ENCODE data around the gene CCDC30. TPM values are rescaled to one million over a fixed set of nuclear protein-coding genes. Genes with fewer than 3 reads are reported as not detected.

The CCDC30 gene
- total RNA-seq, 4 donors from 2014 or later = 0.64 to 5.0 (median 2.0) TPM

DNA sequence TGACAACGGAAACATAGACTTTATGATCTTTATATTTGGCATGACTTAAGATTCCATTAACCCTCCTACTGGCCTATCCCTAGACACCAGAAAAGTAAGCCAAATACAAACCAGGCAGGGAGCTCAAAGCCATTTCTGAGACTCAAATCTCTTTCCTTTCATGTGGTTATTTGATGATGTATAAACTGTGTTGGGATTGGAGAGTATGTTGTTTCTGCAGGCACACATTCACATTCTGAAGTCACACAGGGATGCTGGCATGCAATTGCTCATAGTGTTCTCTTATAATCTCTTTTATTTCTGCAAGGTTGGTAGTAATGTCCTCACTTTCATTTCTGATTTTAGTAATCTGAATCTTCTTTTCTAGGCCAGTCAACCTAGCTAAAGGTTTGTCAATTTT, 13.0 kb upstream of the CCDC30 start:
- no peaks in the 10 kb centered on the region for H3K4me1 ChIP-seq
- TF ChIP-seq, protein P1, sequence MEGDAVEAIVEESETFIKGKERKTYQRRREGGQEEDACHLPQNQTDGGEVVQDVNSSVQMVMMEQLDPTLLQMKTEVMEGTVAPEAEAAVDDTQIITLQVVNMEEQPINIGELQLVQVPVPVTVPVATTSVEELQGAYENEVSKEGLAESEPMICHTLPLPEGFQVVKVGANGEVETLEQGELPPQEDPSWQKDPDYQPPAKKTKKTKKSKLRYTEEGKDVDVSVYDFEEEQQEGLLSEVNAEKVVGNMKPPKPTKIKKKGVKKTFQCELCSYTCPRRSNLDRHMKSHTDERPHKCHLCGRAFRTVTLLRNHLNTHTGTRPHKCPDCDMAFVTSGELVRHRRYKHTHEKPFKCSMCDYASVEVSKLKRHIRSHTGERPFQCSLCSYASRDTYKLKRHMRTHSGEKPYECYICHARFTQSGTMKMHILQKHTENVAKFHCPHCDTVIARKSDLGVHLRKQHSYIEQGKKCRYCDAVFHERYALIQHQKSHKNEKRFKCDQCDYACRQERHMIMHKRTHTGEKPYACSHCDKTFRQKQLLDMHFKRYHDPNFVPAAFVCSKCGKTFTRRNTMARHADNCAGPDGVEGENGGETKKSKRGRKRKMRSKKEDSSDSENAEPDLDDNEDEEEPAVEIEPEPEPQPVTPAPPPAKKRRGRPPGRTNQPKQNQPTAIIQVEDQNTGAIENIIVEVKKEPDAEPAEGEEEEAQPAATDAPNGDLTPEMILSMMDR (IDR thresholded peaks at IDR 0.05) = no peak
- TF ChIP-seq POLR2A (IDR thresholded peaks at IDR 0.05) (no peak), POLR2AphosphoS5 (IDR thresholded peaks at IDR 0.05) (no peak), EP300 (IDR thresholded peaks at IDR 0.05) (no peak)
- DNase-seq (ENCODE audit: low spot score in 2 of 2) = no peak
- no peaks in the 10 kb centered on the region for H3K9me3 ChIP-seq
- WGBS = 50% methylated on average over 1 of the region's 1 CpG
- no peaks in the 10 kb centered on the region for H3K27me3 ChIP-seq
- no peak overlapping the region for H3K27ac ChIP-seq
- no peak overlapping the region for H3K4me3 ChIP-seq
- H3K36me3 ChIP-seq = no peaks in the 10 kb centered on the region

DNA sequence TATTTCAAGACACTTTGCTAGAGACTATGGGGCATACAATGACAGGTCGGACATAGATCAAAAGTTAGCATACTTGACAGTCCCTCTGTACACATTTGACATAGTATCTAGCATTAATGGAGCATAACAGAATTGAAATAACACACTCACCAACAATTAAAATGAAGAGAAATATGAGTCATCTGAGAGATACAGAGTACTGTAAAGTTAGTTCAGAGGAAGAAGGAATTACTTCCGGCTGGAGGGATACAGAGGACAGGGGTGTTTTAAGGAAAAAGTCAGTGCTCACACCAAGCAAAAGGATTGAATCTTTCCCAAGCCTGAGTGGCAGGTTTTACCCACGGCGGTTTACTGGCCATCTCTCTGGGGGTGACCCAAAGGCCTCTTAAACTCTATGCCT, 9.7 kb upstream of the CCDC30 start:
- TF ChIP-seq POLR2A (IDR thresholded peaks at IDR 0.05) (no peak), EP300 (IDR thresholded peaks at IDR 0.05) (no peak), POLR2AphosphoS5 (IDR thresholded peaks at IDR 0.05) (no peak)
- TF ChIP-seq, protein P1 (IDR thresholded peaks at IDR 0.05) = no peak
- H3K27me3 ChIP-seq = no peaks in the 10 kb centered on the region
- no peak overlapping the region for H3K27ac ChIP-seq
- no peak overlapping the region for H3K4me3 ChIP-seq
- WGBS = 80% methylated on average over 4 of the region's 4 CpGs
- no peaks in the 10 kb centered on the region for H3K36me3 ChIP-seq
- H3K9me3 ChIP-seq = no peaks in the 10 kb centered on the region
- DNase-seq (ENCODE audit: low spot score in 2 of 2) = no peak
- peaks cover 24% of the 10 kb centered on the region for H3K4me1 ChIP-seq

DNA sequence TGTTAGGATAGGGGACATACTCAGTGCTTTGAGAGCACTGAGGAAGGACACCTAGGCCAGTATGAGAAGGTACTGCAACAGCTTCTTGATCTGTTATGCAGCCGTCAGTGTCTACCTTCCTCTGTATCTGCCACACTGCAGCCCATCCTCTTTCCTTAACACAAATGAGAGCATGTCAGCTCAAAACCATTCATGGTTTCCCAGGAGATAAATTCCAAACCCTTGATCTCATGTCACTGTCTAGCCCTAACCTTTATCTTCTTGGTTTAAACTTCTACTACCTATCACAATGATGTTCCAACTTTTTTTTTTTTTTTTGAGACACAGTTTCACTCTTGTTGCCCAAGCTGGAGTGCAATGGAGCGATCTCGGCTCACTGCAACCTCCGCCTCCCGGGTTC, 8.7 kb upstream of the CCDC30 start:
- DNase-seq (ENCODE audit: low spot score in 2 of 2) = no peak
- Histone ChIP-seq H3K9me3 (no peaks in the 10 kb centered on the region), H3K4me3 (no peak overlapping the region), H3K4me1 (peaks cover 26% of the 10 kb centered on the region), H3K27ac (no peak overlapping the region), H3K27me3 (no peaks in the 10 kb centered on the region), H3K36me3 (peaks cover 8% of the 10 kb centered on the region)
- TF ChIP-seq, protein P1 (IDR thresholded peaks at IDR 0.05) = no peak
- no peak for TF ChIP-seq POLR2AphosphoS5 (IDR thresholded peaks at IDR 0.05)
- no peak for TF ChIP-seq POLR2A (IDR thresholded peaks at IDR 0.05)
- no peak for TF ChIP-seq EP300 (IDR thresholded peaks at IDR 0.05)
- WGBS = 95% methylated on average over 5 of the region's 5 CpGs

DNA sequence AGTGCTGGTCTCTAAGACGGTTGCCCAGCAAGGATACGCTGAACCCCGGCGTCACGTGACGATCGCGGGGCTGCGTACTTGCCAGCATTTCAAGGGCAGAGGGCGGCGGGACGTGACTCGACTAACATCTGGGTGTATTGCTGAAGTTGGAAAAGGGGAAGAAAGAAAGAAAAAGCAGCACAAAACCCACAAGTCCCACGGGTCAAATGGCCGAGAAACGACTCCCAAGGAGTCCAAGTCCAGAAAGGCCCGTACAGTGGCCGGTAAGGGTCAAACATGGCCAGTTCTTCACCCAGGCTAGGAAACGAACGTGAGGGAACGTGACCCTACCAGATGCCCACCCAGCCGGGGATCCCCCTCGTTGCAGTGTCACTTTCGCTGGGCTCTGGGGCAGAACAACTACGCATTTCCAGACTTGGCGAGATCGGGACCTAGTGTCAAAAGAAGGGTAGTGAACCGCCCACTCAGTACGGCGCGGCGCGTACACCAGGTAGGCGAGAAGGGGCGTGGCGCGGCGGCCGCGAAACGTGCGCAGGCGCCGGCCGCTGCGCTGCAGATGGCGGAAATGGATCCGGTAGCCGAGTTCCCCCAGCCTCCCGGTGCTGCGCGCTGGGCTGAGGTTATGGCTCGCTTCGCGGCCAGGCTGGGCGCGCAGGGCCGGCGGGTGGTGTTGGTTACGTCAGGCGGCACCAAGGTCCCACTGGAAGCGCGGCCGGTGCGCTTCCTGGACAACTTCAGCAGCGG, 6.9 kb upstream of the CCDC30 start, which contains the start of the genes PPCS and ZMYND12:
PPCS (plus strand) TSS at position 534 of the 744 bp plus-strand sequence; CDS start at position 557, 23 bp downstream.
ZMYND12 (minus strand) TSS at position 13 of the 744 bp plus-strand sequence. CDS start 25 bp downstream, outside the sequence.
- no peak for TF ChIP-seq EP300 (IDR thresholded peaks at IDR 0.05)
- TF ChIP-seq POLR2A (IDR thresholded peaks at IDR 0.05) = peak in 1 of 2 donors; percentile 79
- TF ChIP-seq, protein P1 (IDR thresholded peaks at IDR 0.05) = peak; percentile 13 to 19
- peak; percentile 29 to 83 (median 73) for TF ChIP-seq POLR2AphosphoS5 (IDR thresholded peaks at IDR 0.05)
- DNase-seq (ENCODE audit: low spot score in 2 of 2) = peak; percentile 91 to 93
- Histone ChIP-seq H3K4me1 (peaks cover 26% of the 10 kb centered on the region), H3K27me3 (no peaks in the 10 kb centered on the region), H3K36me3 (peaks cover 24% of the 10 kb centered on the region), H3K4me3 (peak within 1 kb of the TSS; percentile 90), H3K27ac (peak within 1 kb of the TSS; percentile 94), H3K9me3 (no peaks in the 10 kb centered on the region)
- under 1% methylated on average over 63 of the region's 66 CpGs for WGBS

DNA sequence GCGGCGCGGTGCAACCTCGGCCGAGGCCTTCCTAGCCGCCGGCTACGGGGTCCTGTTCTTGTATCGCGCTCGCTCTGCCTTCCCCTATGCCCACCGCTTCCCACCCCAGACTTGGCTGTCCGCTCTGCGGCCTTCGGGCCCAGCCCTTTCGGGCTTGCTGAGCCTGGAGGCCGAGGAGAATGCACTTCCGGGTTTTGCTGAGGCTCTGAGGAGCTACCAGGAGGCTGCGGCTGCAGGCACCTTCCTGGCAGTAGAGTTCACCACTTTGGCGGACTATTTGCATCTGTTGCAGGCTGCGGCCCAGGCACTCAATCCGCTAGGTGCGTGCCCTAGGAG, 6.4 kb upstream of the CCDC30 start:
- no peaks in the 10 kb centered on the region for H3K9me3 ChIP-seq
- WGBS = 1% methylated on average over 8 of the region's 23 CpGs
- no peaks in the 10 kb centered on the region for H3K27me3 ChIP-seq
- peak overlapping the region; percentile 90 for H3K4me3 ChIP-seq
- TF ChIP-seq POLR2A (IDR thresholded peaks at IDR 0.05) (no peak), POLR2AphosphoS5 (IDR thresholded peaks at IDR 0.05) (no peak)
- H3K4me1 ChIP-seq = peaks cover 26% of the 10 kb centered on the region
- H3K36me3 ChIP-seq = peaks cover 27% of the 10 kb centered on the region
- peak overlapping the region; percentile 94 for H3K27ac ChIP-seq
- peak; percentile 71 to 80 for DNase-seq (ENCODE audit: low spot score in 2 of 2)
